Ureter (tissue), 1 donor: Measurements from ENCODE around the gene HYAL3. TPM values are rescaled to one million over a fixed set of nuclear protein-coding genes. Genes with fewer than 3 reads are reported as not detected.
A peak's percentile ranks its signal among the peaks of the same experiment; 100 is the strongest.
"Not testable (repeated sequence)": the region's sequence is repeated elsewhere in the genome, so short reads cannot be mapped to it uniquely, and the experiment has no call there.

ENCODE experiments used
- DNase-seq: peaks from one replicate; pipeline ENCODE4 v3.0.0-alpha.2; 2020; ENCODE audit warnings: low spot score
- total RNA-seq: library from RNA; stranded (reverse); gene quantifications from one replicate; pipeline ENCODE4 v1.2.4, GENCODE V29; 2023
- donor health status: DM: yes; HTN: yes; CAD: no.

HYAL3 gene
- total RNA-seq, 1 donor from 2014 or later: 1.8 TPM

DNA sequence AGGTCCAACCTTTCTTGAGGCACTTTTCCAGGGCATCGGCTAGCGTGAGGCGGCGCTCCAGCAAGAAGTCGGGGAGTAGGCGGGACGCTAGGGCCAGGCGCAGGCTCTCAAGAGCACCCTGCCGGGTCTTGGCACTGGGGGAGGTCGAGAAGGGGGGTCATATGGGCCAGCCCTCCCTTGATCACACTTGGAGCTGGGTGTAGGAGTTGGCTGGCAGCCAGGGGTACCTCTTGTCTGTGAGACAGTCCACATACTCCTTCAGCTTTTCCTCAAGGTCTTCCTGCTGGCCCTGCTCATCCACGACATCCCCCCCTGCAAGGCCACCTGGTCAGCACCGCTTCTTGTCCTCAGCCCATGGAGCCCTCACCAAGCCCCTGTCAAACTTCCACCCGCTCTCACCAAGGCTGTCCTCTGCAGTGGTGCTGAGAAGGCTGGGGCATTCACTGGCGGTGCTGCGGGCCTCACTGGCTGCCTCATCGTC is 9.0 kb downstream of the HYAL3 start:
- DNase-seq: no peak

- DNase-seq: no peak
These were observed 10.1 kb downstream of the HYAL3 start for GRCh38 chr3:50289130-50289529.

- no peak for DNase-seq
These were observed 10.7 kb downstream of the HYAL3 start for GRCh38 chr3:50288387-50289007.

- DNase-seq: no peak
These were observed 11.9 kb downstream of the HYAL3 start for GRCh38 chr3:50287262-50287661.

GRCh38 chr3:50286322-50287227 is 12.6 kb downstream of the HYAL3 start:
- DNase-seq: no peak

- not testable (repeated sequence) for DNase-seq
These were observed 15.1 kb downstream of the HYAL3 start for GRCh38 chr3:50284121-50284520.

DNA sequence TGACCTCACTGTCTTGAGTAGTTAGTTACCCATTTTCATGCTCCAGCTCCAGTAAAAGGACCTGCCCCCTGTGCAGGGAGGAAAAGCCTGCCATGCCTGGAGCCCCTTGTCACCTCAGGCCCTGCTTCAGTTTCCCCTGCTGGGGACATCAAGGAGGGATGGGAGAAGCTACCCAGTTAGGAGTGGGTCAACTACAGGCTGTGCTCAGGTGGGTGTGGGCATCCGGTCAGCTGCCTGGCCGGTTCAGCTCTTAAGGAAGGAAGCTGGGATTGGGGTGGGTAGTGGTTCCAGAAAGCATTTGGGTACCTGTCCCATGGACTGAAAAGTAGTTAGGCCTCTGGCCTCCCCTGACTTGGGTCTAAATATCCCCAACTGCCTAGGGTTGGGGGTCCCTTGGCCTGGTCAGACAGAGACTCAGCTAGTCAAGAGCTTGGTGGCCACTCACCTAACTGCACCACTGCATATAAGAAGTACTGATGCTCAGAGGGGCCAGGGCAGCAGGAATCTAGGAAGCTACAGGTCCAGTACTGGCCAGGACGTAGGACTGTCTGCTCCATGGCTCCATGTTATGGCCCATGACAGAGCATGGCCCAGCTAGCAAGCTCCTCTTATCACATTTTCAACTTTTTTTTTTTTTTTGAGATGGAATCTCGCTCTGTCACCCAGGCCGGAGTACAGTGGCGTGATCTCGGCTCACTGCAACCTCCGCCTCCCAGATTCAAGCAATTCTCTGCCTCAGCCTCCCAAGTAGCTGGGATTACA is 19.8 kb downstream of the HYAL3 start:
- DNase-seq: no peak

GRCh38 chr3:50278880-50279224 is 20.4 kb downstream of the HYAL3 start, which contains the start of gene LSMEM2:
LSMEM2 (plus strand) TSS chr3:50279087; CDS start chr3:50279114, 27 bp downstream.
- DNase-seq: no peak

DNA sequence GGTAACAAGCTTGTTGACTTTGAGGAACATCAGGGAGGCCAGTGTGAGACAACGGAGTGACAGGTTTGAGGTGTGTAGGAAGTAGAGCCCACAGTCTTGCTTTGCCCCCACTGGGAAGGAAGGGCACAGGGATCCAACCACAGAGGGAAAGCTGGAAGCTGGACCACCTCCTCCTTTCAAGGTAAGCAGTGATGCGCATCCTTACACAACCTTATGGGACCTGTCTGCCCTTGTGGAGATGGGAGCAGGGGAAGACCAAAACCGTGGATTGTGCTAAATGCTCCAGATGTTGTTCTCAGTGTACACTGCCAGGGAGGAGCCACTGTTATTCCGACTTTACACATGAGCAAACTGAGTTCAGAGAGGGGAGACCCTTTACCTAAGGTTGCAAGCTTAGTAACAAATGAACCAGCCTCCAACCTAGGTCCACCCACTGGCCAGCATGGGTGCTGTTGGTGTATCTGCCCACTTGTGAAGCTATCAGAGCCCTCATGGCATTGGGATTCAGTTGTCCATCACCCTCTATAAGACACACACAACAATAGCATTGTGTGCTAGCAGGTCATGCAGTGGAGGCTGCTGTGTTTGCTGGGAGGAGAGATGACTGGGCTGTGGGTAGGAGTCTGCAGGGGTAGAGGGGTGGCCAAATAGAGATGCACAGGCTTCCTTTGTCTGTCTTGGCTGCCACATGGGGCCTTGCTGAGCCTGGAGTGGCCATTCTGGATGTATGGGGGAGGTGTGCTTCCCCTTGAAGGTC is 20.9 kb downstream of the HYAL3 start:
- DNase-seq: no peak

GRCh38 chr3:50276762-50277101 is 22.5 kb downstream of the HYAL3 start:
- no peak for DNase-seq

- DNase-seq: no peak
These were observed 23.0 kb downstream of the HYAL3 start for GRCh38 chr3:50275996-50276761.

GRCh38 chr3:50275141-50275995 is 23.8 kb downstream of the HYAL3 start:
- no peak for DNase-seq

GRCh38 chr3:50274371-50275104 is 24.7 kb downstream of the HYAL3 start:
- DNase-seq: no peak

- DNase-seq: no peak
These were observed 25.5 kb downstream of the HYAL3 start for GRCh38 chr3:50273689-50274065.

DNA sequence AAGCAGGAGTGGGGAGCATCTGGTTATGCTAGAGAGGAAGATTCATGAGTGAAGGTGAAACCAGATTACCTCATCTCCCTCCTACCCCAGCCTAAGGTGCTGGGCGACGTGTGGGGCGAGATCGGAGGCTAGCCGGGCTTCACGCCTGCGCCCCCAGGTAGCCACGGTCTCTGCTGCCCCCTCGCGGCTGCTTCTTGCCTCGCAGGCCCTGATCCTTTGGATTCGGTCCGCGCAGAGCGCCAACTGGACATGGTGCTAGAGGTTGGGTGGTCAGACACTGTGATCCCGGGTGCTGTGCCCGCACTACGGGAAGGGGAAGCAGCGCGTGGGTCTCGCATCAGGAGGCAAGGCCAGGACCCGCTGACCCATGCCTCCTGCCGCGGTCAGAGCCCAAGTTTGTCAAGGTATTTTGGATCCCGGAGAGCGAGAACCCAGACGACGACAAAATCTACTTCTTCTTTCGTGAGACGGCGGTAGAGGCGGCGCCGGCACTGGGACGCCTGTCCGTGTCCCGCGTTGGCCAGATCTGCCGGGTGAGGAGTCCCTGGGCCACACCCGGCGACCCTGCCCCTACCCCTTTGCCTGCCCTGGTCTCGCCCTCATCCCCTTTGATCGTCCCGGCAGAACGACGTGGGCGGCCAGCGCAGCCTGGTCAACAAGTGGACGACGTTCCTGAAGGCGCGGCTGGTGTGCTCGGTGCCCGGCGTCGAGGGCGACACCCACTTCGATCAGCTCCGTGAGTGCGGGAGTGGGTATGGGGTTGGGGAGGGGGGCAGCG is 26.1 kb downstream of the HYAL3 start:
- peak; percentile 88 for DNase-seq

GRCh38 chr3:50272538-50272910 is 26.7 kb downstream of the HYAL3 start:
- not testable (repeated sequence) for DNase-seq

GRCh38 chr3:50271314-50271936 is 27.8 kb downstream of the HYAL3 start:
- no peak for DNase-seq
